ENCODE data around the gene ALX4.

The ALX4 gene

DNA sequence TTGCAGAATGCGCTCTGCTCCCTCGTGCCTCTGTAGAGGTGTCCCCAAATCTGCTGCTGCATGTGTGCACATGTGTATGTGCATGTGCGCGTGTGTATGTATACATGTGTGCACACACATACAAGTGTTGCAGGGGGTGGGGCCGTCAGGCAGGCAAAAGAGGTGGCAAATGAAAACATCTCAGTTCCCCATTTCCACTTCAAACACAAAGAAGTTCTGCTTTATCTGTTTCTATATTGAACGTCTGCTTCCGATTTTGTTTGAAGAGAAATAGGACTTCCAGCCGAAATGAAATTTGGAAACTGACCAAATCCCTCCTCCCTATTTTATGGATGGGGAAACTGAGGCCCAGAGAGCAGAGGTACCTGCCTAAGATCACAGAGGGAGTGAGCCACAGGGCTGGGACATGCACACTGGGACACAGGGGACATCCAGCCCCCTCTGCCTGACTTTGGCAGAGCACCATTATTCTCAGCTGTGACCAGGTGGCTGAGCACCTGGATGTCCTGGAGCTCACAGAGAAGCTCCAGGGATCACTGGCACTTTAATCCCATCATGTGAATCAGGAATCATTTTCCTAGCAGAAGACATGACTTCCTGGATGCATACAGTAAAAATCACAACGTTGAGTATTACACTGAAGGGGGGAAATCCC is 41.2 kb upstream of the ALX4 start:
- Histone ChIP-seq H3K4me2 (ENCODE audit: insufficient read depth, low read length) (no peak overlapping the region), H4K20me1 (ENCODE audit: insufficient read depth, low read length) (no peaks in the 10 kb centered on the region; the same call in none of the 2 replicates), H3K27ac (ENCODE audit: low read length) (no peak overlapping the region), H3K9ac (ENCODE audit: low read depth, low read length) (no peak overlapping the region), H3K9me3 (ENCODE audit: insufficient read depth, low read length, severe bottlenecking) (no peaks in the 10 kb centered on the region), H3K4me1 (ENCODE audit: insufficient read depth, low read length) (no peaks in the 10 kb centered on the region), H2AFZ (ENCODE audit: low read depth, low read length) (no peak overlapping the region), H3K79me2 (ENCODE audit: insufficient read depth, low read length) (no peaks in the 10 kb centered on the region), H3K4me3 (ENCODE audit: low read depth in 1 of 2, low read length in 2 of 2) (no peak overlapping the region), H3K27me3 (ENCODE audit: insufficient read depth, low read length, poor library complexity) (peaks cover 10% of the 10 kb centered on the region), H3K36me3 (ENCODE audit: insufficient read depth, low read length) (no peaks in the 10 kb centered on the region)
- TF ChIP-seq, protein P1, sequence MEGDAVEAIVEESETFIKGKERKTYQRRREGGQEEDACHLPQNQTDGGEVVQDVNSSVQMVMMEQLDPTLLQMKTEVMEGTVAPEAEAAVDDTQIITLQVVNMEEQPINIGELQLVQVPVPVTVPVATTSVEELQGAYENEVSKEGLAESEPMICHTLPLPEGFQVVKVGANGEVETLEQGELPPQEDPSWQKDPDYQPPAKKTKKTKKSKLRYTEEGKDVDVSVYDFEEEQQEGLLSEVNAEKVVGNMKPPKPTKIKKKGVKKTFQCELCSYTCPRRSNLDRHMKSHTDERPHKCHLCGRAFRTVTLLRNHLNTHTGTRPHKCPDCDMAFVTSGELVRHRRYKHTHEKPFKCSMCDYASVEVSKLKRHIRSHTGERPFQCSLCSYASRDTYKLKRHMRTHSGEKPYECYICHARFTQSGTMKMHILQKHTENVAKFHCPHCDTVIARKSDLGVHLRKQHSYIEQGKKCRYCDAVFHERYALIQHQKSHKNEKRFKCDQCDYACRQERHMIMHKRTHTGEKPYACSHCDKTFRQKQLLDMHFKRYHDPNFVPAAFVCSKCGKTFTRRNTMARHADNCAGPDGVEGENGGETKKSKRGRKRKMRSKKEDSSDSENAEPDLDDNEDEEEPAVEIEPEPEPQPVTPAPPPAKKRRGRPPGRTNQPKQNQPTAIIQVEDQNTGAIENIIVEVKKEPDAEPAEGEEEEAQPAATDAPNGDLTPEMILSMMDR (IDR thresholded peaks at IDR 0.05; ENCODE audit: borderline replicate concordance, extremely low read depth, low read length, poor library complexity, severe bottlenecking): no peak
- TF ChIP-seq EZH2 (IDR thresholded peaks at IDR 0.05; ENCODE audit: borderline replicate concordance, low read depth, low read length, severe bottlenecking): no peak
- no peak for DNase-seq
- no peak for ATAC-seq (ENCODE audit: insufficient read depth, low read depth)

DNA sequence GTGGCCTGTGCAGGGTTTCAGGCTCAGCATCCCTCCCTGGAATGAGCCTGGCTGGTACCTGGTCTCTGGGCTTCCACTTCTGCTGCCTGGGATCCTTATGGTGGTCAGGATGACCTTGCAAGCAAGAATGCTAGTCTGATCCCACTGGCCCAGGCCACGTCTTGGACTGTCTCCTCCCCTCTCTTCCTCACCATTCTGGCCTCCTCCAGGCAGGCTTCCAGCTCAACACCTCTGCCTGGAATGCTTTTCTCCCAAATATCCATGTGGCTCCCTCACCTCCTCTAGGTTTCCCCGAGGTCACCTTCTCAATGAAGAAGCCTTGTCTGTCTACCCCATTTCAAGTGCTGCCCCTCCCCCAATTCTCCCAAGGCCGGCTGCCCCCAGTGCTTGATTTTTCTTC is 39.4 kb upstream of the ALX4 start:
- no peaks in the 10 kb centered on the region for H3K79me2 ChIP-seq (ENCODE audit: insufficient read depth, low read length)
- DNase-seq: no peak
- H4K20me1 ChIP-seq (ENCODE audit: insufficient read depth, low read length): no peaks in the 10 kb centered on the region; the same call in none of the 2 replicates
- no peak overlapping the region for H3K4me3 ChIP-seq (ENCODE audit: low read depth in 1 of 2, low read length in 2 of 2)
- ATAC-seq (ENCODE audit: insufficient read depth, low read depth): no peak
- no peak for TF ChIP-seq EZH2 (IDR thresholded peaks at IDR 0.05; ENCODE audit: borderline replicate concordance, low read depth, low read length, severe bottlenecking)
- TF ChIP-seq, protein P1 (IDR thresholded peaks at IDR 0.05; ENCODE audit: borderline replicate concordance, extremely low read depth, low read length, poor library complexity, severe bottlenecking): no peak
- no peak overlapping the region for H2AFZ ChIP-seq (ENCODE audit: low read depth, low read length)
- no peaks in the 10 kb centered on the region for H3K36me3 ChIP-seq (ENCODE audit: insufficient read depth, low read length)
- no peaks in the 10 kb centered on the region for H3K9me3 ChIP-seq (ENCODE audit: insufficient read depth, low read length, severe bottlenecking)
- no peaks in the 10 kb centered on the region for H3K4me1 ChIP-seq (ENCODE audit: insufficient read depth, low read length)
- no peak overlapping the region for H3K9ac ChIP-seq (ENCODE audit: low read depth, low read length)
- peaks cover 14% of the 10 kb centered on the region for H3K27me3 ChIP-seq (ENCODE audit: insufficient read depth, low read length, poor library complexity)
- H3K4me2 ChIP-seq (ENCODE audit: insufficient read depth, low read length): no peak overlapping the region
- H3K27ac ChIP-seq (ENCODE audit: low read length): no peak overlapping the region

DNA sequence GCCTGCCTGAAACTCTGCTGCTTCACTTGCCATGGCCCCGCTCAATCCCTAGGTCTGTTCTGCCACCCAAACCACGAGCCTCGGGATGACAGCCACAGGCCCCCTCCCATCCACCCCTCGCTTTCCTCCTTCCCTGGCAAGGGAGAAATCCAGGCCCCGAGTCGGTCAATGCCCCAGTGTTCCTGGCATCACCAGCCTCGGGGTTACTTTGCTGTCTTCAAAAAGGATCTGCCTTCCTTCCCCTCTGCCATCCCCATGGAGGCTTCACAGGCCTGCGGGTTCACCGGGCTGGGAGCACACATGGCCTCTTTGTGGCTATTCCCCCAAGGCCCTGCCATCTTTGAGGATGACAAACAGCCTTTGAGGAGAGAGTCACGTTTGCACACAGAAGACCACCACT is 38.8 kb upstream of the ALX4 start:
- Histone ChIP-seq H3K9me3 (ENCODE audit: insufficient read depth, low read length, severe bottlenecking) (no peaks in the 10 kb centered on the region), H3K79me2 (ENCODE audit: insufficient read depth, low read length) (no peaks in the 10 kb centered on the region), H4K20me1 (ENCODE audit: insufficient read depth, low read length) (no peaks in the 10 kb centered on the region; the same call in none of the 2 replicates), H3K9ac (ENCODE audit: low read depth, low read length) (no peak overlapping the region), H3K27ac (ENCODE audit: low read length) (no peak overlapping the region), H3K4me3 (ENCODE audit: low read depth in 1 of 2, low read length in 2 of 2) (no peak overlapping the region), H2AFZ (ENCODE audit: low read depth, low read length) (no peak overlapping the region), H3K36me3 (ENCODE audit: insufficient read depth, low read length) (no peaks in the 10 kb centered on the region), H3K4me2 (ENCODE audit: insufficient read depth, low read length) (no peak overlapping the region), H3K4me1 (ENCODE audit: insufficient read depth, low read length) (no peaks in the 10 kb centered on the region), H3K27me3 (ENCODE audit: insufficient read depth, low read length, poor library complexity) (peaks cover 14% of the 10 kb centered on the region)
- no peak for DNase-seq
- ATAC-seq (ENCODE audit: insufficient read depth, low read depth): no peak
- no peak for TF ChIP-seq EZH2 (IDR thresholded peaks at IDR 0.05; ENCODE audit: borderline replicate concordance, low read depth, low read length, severe bottlenecking)
- TF ChIP-seq, protein P1 (IDR thresholded peaks at IDR 0.05; ENCODE audit: borderline replicate concordance, extremely low read depth, low read length, poor library complexity, severe bottlenecking): no peak

Data from DND-41 (cell line).